ENCODE data around the gene VEPH1.

GRCh38 chr3:157542711-157543500 lies 39.7 kb upstream of the VEPH1 start:
- TF ChIP-seq EZH2 (IDR thresholded peaks at IDR 0.05; ENCODE audit: insufficient read depth, poor library complexity, severe bottlenecking) (no peak), EZH2phosphoT487 (IDR thresholded peaks at IDR 0.05; ENCODE audit: insufficient read depth, low read depth) (no peak)

All from GM23248 (cell line).